DND-41 (cell line): Measurements from ENCODE around the gene C3orf70.

Experiments
- CTCF ChIP-seq: IDR thresholded peaks from 2 replicates; pipeline ENCODE4 v1.5.1; 2012; ENCODE audit warnings: borderline replicate concordance, low read length, moderate library complexity, mild to moderate bottlenecking; ENCODE audit not compliant: poor library complexity, severe bottlenecking; ENCODE audit errors: extremely low read depth
- EZH2 ChIP-seq: IDR thresholded peaks from 3 replicates; pipeline ENCODE4 v1.6.1; 2012; ENCODE audit warnings: borderline replicate concordance, low read depth, mild to moderate bottlenecking, moderate library complexity, low read length, inconsistent platforms; ENCODE audit not compliant: severe bottlenecking

- TF ChIP-seq CTCF (no peak), EZH2 (no peak)
These were observed 100.2 kb downstream of the C3orf70 start for GRCh38 chr3:185052631-185053030.
